GM18507 (cell line): ENCODE results near the gene AZGP1.
"Not testable (repeated sequence)": the region's sequence is repeated elsewhere in the genome, so short reads cannot be mapped to it uniquely, and the experiment has no call there.

Experiments
- DNase-seq: peaks from one replicate; pipeline ENCODE4 v3.0.0; 2011; ENCODE audit warnings: low read depth; ENCODE audit not compliant: insufficient read length; ENCODE audit errors: extremely low spot score
- FAIRE-seq: peaks from 2 replicates; lab custom pipeline; 2011; peaks lifted over from hg19 to GRCh38; lab: Jason Lieb, UNC

Gene AZGP1

DNA sequence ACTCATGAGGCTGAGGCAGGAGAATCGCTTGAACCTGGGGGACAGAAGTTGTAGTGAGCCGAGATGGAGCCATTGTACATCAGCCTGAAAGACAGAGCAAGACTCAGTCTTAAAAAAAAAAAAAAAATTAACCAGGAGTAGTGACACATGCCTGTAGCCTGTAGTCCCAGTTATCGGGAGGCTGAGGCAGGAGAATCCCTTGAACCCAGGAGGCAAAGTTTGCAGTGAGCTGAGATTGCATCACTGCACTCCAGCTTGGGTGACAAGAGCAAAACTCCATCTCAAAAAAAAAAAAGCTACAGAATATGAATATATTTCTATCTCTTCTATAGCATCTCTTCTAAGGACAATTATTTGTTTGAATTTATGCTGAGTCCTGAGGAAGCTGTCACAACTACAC lies 6.5 kb downstream of the AZGP1 start:
- no peak for FAIRE-seq
- no peak for DNase-seq

GRCh38 chr7:99958564-99959227 lies 17.1 kb downstream of the AZGP1 start:
- DNase-seq (no peak), FAIRE-seq (no peak)

- no peak for DNase-seq
- FAIRE-seq = no peak
Measured at GRCh38 chr7:99955247-99955646, 20.6 kb downstream of the AZGP1 start.

GRCh38 chr7:99954643-99955042 lies 21.2 kb downstream of the AZGP1 start:
- DNase-seq, FAIRE-seq: not testable (repeated sequence)

DNA sequence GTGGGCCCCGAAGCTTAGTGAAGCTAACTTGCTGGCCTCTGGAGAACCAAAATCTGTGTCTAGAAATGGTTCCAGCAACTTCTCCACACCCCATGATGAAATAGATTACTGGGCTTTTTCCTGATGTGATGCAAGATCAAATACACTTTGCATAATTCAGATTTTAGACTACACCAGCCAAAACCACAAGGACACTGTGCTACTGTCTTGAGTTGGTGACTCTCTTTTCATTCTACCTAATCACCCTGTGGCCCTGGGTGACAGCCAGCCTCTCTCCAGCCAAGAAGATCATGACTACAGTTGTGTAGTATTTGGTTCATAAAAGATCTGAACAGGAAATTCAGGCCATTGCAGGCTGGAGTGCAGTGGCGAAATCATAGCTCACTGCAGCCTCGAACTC lies 22.2 kb downstream of the AZGP1 start:
- DNase-seq = no peak
- no peak for FAIRE-seq

DNA sequence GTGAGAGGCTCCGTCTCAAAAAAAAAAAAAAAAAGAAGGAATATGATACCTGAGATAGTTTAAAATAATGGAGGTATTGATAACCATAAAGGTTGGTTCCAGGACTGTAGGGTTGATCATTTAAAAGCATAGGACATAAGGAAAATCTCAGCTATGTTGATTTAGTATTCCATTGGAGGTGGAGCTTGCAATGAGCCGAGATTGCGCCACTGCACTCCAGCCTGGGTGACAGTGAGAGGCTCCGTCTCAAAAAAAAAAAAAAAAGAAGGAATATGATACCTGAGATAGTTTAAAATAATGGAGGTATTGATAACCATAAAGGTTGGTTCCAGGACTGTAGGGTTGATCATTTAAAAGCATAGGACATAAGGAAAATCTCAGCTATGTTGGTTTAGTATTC lies 23.2 kb downstream of the AZGP1 start:
- FAIRE-seq, DNase-seq: not testable (repeated sequence)

DNA sequence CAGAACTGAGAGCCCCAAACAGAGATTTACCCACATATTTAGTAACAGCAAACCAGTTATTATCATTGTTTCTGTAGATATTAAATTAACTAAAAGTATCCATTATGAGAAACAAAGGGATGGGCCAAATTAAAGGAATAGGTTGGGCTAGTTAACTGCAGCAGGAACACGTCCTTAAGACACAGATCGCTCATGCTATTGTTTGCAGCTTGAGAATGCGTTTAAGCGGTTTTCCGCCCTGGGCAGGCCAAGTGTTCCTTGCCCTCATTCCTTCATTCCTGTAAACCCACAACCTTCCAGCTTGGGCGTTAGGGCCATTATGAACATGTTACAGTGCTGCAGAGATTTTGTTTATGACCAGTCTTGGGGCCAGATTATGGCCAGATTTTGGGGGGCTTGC lies 25.0 kb downstream of the AZGP1 start:
- FAIRE-seq, DNase-seq: not testable (repeated sequence)

DNA sequence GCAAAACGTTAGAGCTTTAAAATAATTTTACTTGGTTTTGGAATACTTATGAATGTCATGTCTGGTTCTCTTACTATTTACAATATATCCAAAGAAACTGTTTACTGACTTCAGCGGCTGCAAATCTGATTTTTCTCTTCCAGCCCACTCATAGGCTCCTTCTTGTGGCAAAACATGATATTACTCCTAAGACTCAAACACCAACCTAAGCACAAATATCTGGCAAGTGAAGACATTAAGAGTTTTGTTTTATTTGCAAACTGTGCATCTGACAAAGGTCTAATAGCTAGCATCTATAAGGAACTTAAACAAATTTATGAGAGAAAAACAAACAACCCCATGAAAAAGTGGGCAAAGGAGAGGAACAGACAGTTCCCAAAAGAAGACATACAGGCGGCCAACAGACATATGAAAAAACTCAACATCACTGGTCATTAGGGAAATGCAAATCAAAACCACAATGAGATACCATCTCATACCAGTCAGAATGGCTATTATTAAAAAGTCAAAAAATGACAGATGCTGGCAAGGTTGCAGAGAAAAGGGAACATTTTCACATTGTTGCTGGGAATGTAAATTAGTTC lies 26.1 kb downstream of the AZGP1 start:
- DNase-seq = no peak
- FAIRE-seq = no peak

GRCh38 chr7:99947608-99948007 lies 28.2 kb downstream of the AZGP1 start:
- FAIRE-seq (no peak), DNase-seq (no peak)

- no peak for DNase-seq
- FAIRE-seq = no peak
Measured at GRCh38 chr7:99944497-99945070, 31.2 kb downstream of the AZGP1 start.

DNA sequence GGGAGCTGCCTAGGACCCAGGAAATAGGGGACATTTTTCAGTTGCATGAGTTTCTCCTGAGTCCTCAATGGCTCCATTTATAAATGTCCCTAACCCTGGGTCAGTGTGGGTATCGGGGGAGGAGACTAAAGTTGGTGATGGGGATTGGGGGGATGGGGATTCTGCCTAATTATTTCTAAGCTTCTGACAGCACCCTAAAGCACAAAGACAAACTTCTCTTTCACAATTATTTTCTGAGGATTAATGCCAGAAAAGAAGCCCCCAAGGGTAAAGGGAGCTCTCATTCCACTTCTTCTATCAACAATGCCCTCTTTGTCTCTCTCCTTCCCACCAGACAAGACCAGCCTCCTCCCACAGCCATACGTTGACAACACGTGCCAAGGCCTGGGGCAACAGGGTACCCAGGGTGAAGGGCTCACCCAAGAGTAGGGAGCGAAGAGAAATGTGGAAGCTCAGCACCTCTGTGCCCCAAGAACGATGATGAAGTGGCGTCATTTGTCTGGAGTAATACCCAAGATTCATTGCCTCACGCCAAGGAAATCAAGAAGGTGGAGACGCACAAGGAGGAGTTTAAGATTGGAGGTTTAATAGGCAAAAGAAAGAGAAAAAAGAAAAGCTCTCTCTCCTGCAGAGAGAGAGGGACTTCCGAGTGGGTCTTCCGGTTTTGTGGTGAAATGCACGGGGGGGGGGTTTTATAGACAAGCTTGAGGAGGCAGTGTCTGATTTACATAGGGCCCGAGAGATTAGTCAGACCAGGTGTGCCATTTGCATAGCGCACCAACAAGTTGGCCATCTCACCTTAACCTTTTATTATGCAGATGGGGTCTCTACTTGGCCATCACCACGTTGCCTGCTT lies 32.0 kb downstream of the AZGP1 start:
- DNase-seq (no peak), FAIRE-seq (no peak)

DNA sequence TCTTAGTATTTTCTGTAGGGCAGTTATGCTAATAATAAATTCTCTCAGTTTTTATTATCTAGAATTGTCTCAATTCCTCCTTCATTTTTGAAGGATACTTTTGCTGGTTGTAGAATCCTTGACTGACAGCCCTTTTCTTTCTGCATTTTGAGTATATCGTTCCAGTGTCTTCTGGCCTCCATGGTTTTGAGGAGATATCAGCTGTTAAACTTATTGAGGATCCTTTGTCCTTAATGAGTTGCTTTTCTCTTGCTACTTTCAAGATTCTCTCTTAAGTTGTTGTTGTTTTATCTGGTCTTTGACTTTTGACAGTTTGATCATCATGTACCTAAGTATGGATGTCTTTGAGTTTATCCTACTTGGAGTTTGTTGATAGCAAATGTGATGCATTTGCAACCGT lies 37.5 kb downstream of the AZGP1 start:
- no peak for FAIRE-seq
- DNase-seq = no peak

DNA sequence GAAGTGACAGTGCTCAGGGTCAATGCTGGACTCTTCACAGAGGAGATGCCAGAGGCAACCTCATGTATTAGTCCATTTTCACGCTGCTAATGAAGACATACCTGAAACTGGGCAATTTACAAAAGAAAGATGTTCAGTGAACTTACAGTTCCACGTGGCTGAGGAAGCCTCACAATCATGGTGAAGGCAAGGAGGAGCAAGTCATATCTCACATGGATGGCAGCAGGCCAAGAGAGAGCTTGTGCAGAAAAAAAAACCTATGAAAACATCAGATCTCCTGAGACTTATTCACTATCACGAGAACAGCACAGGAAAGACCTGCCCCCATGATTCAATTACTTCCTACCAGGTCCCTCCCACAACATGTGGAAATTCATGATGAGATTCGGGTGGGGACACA lies 40.8 kb downstream of the AZGP1 start:
- FAIRE-seq, DNase-seq: not testable (repeated sequence)

DNA sequence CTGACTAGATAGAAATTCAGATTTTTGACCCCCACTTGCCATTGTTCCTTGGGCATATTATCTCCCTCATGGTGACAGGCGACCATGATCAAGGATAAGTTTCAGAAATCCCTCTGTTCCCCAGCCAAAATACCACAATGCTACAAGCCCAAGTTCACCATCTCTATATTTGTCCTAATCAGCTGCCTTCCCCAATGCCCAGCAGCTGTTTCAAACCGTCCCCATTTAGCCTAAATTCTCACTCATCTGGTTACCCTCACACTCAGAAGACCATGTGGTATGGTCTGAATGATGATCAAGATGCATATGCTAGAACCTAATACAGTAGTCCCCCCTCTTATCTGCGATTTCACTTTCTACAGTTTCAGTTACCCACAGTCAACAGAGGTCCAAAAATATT lies 45.5 kb downstream of the AZGP1 start:
- no peak for FAIRE-seq
- DNase-seq = no peak

DNA sequence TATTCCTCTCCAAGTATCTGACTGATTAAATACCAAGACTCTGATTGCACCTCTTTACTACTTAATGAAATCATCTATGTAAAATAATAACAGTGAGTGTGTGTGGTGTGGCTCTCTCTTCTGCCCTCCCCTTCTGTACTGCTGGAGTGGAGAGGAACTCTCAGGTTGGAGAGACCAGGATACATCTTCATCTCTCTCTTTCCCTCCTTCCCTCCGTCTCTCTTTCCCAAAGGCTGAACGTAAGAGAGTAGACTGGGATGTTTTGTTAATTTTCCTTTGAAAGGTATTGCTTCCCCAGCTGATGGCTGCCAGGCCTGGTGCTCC lies 46.1 kb downstream of the AZGP1 start:
- FAIRE-seq (no peak), DNase-seq (no peak)

GRCh38 chr7:99928994-99929729 lies 46.7 kb downstream of the AZGP1 start, which contains the start of gene GJC3:
GJC3 (minus strand) TSS chr7:99929620; CDS start chr7:99929620, 0 bp downstream.
- no peak for FAIRE-seq
- DNase-seq = no peak

GRCh38 chr7:99928188-99928587 lies 47.6 kb downstream of the AZGP1 start:
- FAIRE-seq (no peak), DNase-seq (no peak)

GRCh38 chr7:99927536-99927935 lies 48.3 kb downstream of the AZGP1 start:
- FAIRE-seq (no peak), DNase-seq (no peak)

DNA sequence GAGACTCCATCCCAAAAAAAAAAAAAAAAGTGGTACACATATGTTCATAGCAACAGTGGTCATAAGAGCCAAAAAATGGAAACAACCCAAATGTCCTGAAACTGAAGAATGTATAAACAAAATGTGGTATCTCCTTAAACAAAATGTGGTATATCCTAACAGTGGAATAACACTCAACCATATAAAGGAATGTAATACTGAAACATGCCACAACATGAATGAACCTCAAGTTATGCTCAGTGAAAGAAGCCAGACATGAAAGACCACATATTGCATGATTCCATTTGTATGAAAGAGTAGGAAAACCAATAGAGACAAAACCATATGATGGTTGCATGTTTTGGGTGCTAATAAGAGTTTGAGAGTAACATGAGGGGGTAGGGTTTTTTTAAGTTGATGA lies 49.5 kb downstream of the AZGP1 start:
- no peak for FAIRE-seq

GRCh38 chr7:99923200-99923599 lies 52.6 kb downstream of the AZGP1 start:
- FAIRE-seq = no peak
- no peak for DNase-seq

More for the DNA sequence above, 49.5 kb downstream of the AZGP1 start:
- DNase-seq = no peak
